GM18517 (cell line): Measurements from ENCODE around the gene COL13A1.

Experiments used
- ATAC-seq: cut with Tn5 transposase; IDR thresholded peaks from one replicate; pipeline ENCODE4 v1.9.1; 2021; ENCODE audit warnings: mild to moderate bottlenecking, moderate library complexity; ENCODE audit not compliant: unreplicated experiment

COL13A1 gene

GRCh38 chr10:69883310-69884023 is 81.8 kb downstream of the COL13A1 start:
- ATAC-seq: no peak

GRCh38 chr10:69884024-69884367 is 82.3 kb downstream of the COL13A1 start:
- ATAC-seq: no peak

- ATAC-seq: no peak
These were observed 83.0 kb downstream of the COL13A1 start for GRCh38 chr10:69884686-69885085.

- ATAC-seq: no peak
These were observed 83.8 kb downstream of the COL13A1 start for GRCh38 chr10:69885379-69886013.

- ATAC-seq: no peak
These were observed 87.3 kb downstream of the COL13A1 start for GRCh38 chr10:69888882-69889584.

GRCh38 chr10:69890065-69890847 is 88.5 kb downstream of the COL13A1 start:
- no peak for ATAC-seq

GRCh38 chr10:69891057-69891617 is 89.4 kb downstream of the COL13A1 start:
- no peak for ATAC-seq

GRCh38 chr10:69892406-69892805 is 90.7 kb downstream of the COL13A1 start:
- ATAC-seq: no peak

- no peak for ATAC-seq
These were observed 91.1 kb downstream of the COL13A1 start for GRCh38 chr10:69892816-69893215.

- no peak for ATAC-seq
These were observed 91.7 kb downstream of the COL13A1 start for GRCh38 chr10:69893271-69893900.

- no peak for ATAC-seq
These were observed 92.5 kb downstream of the COL13A1 start for GRCh38 chr10:69894156-69894555.

GRCh38 chr10:69895759-69896158 is 94.1 kb downstream of the COL13A1 start:
- no peak for ATAC-seq

GRCh38 chr10:69896606-69897231 is 95.0 kb downstream of the COL13A1 start:
- no peak for ATAC-seq

- ATAC-seq: no peak
These were observed 95.7 kb downstream of the COL13A1 start for GRCh38 chr10:69897432-69897831.

- no peak for ATAC-seq
These were observed 96.3 kb downstream of the COL13A1 start for GRCh38 chr10:69897999-69898398.

GRCh38 chr10:69898524-69898923 is 96.8 kb downstream of the COL13A1 start:
- no peak for ATAC-seq

- no peak for ATAC-seq
These were observed 97.2 kb downstream of the COL13A1 start for GRCh38 chr10:69898941-69899340.

- no peak for ATAC-seq
These were observed 98.3 kb downstream of the COL13A1 start for GRCh38 chr10:69899727-69900595.

- ATAC-seq: no peak
These were observed 99.3 kb downstream of the COL13A1 start for GRCh38 chr10:69901022-69901421.
